H9 (cell line): ENCODE data around the gene EPB41L4B. TPM values are rescaled to one million over a fixed set of nuclear protein-coding genes. Genes with fewer than 3 reads are reported as not detected.

Experiments used
- DNase-seq: peaks from one replicate; pipeline ENCODE4 v3.0.0-alpha.2; 2017
- H2AFZ ChIP-seq: one replicate; pipeline ENCODE4 v1.6.1; 2013; ENCODE audit warnings: mild to moderate bottlenecking, low read length, control low read depth, moderate library complexity
- H2AK5ac ChIP-seq: 2 replicates; pipeline ENCODE4 v1.6.1; 2013; ENCODE audit warnings: low read length, control low read depth, mixed read lengths; ENCODE audit not compliant: insufficient read length
- H2BK120ac ChIP-seq: one replicate; pipeline ENCODE4 v1.6.1; 2013; ENCODE audit warnings: low read depth, mild to moderate bottlenecking, low read length, control low read depth, inconsistent platforms; ENCODE audit not compliant: poor library complexity, severe bottlenecking
- H2BK12ac ChIP-seq: 2 replicates; pipeline ENCODE4 v1.6.1; 2013; ENCODE audit warnings: low read length, control low read depth, mixed read lengths, low read depth; ENCODE audit not compliant: insufficient read length
- H2BK15ac ChIP-seq: 2 replicates; pipeline ENCODE4 v1.6.1; 2013; ENCODE audit warnings: low read depth, low read length, control low read depth
- H2BK20ac ChIP-seq: one replicate; pipeline ENCODE4 v1.6.1; 2013; ENCODE audit warnings: low read depth, mild to moderate bottlenecking, low read length, control low read depth, inconsistent platforms; ENCODE audit not compliant: poor library complexity, severe bottlenecking
- H2BK5ac ChIP-seq: 2 replicates; pipeline ENCODE4 v1.6.1; 2013; ENCODE audit warnings: low read length, control low read depth, mixed read lengths; ENCODE audit not compliant: insufficient read length
- H3K14ac ChIP-seq: 2 replicates; pipeline ENCODE4 v1.6.1; 2013; ENCODE audit warnings: low read length, control low read depth; ENCODE audit not compliant: insufficient read depth
- H3K18ac ChIP-seq: 2 replicates; pipeline ENCODE4 v1.6.1; 2013; ENCODE audit warnings: low read depth, mild to moderate bottlenecking, mixed read lengths, low read length, control low read depth; ENCODE audit not compliant: insufficient read length
- H3K23ac ChIP-seq: 2 replicates; pipeline ENCODE4 v1.6.1; 2013; ENCODE audit warnings: low read length, control low read depth, mixed read lengths, low read depth; ENCODE audit not compliant: insufficient read length
- H3K23me2 ChIP-seq: 2 replicates; pipeline ENCODE4 v1.6.1; 2013; ENCODE audit warnings: low read depth, mild to moderate bottlenecking, mixed read lengths, low read length, control low read depth; ENCODE audit not compliant: insufficient read length, poor library complexity, severe bottlenecking
- H3K27ac ChIP-seq: 2 replicates; pipeline ENCODE4 v1.5.1; 2013; ENCODE audit warnings: low read length, control low read depth, mixed read lengths, low read depth; ENCODE audit not compliant: insufficient read length
- H3K27me3 ChIP-seq: 2 replicates; pipeline ENCODE4 v1.6.1; 2013; ENCODE audit warnings: low read length, control low read depth, inconsistent platforms; ENCODE audit not compliant: insufficient read depth
- H3K4ac ChIP-seq: 2 replicates; pipeline ENCODE4 v1.6.1; 2013; ENCODE audit warnings: low read depth, mild to moderate bottlenecking, control low read depth, inconsistent platforms, low read length, moderate library complexity
- H3K4me1 ChIP-seq: 2 replicates; pipeline ENCODE4 v1.6.1; 2013; ENCODE audit warnings: low read length, control low read depth, inconsistent platforms; ENCODE audit not compliant: insufficient read depth
- H3K4me2 ChIP-seq: 2 replicates; pipeline ENCODE4 v1.6.1; 2013; ENCODE audit warnings: low read length, control low read depth, mixed read lengths; ENCODE audit not compliant: insufficient read length, insufficient read depth
- H3K56ac ChIP-seq: 2 replicates; pipeline ENCODE4 v1.6.1; 2013; ENCODE audit warnings: low read depth, mild to moderate bottlenecking, mixed read lengths, low read length, control low read depth; ENCODE audit not compliant: insufficient read length
- H3K79me1 ChIP-seq: 2 replicates; pipeline ENCODE4 v1.6.1; 2013; ENCODE audit warnings: low read depth, mild to moderate bottlenecking, moderate library complexity, low read length, control low read depth, inconsistent platforms; ENCODE audit not compliant: insufficient read depth, poor library complexity, severe bottlenecking
- H3K79me2 ChIP-seq: 2 replicates; pipeline ENCODE4 v1.6.1; 2013; ENCODE audit warnings: low read length, control low read depth, inconsistent platforms; ENCODE audit not compliant: insufficient read depth
- H3K9ac ChIP-seq: 2 replicates; pipeline ENCODE4 v1.6.1; 2013; ENCODE audit warnings: low read length, control low read depth, mixed read lengths; ENCODE audit not compliant: insufficient read length; ENCODE audit errors: extremely low read depth
- H3K9me3 ChIP-seq: one replicate; pipeline ENCODE4 v1.6.1; 2013; ENCODE audit warnings: low read depth, low read length, inconsistent platforms; ENCODE audit not compliant: control insufficient read depth
- H3T11ph ChIP-seq: one replicate; pipeline ENCODE4 v1.6.1; 2013; ENCODE audit warnings: mild to moderate bottlenecking, low read length, control low read depth, inconsistent platforms
- H4K20me1 ChIP-seq: one replicate; pipeline ENCODE4 v1.6.1; 2013; ENCODE audit not compliant: control insufficient read depth, insufficient read length, insufficient read depth
- H4K5ac ChIP-seq: 2 replicates; pipeline ENCODE4 v1.6.1; 2013; ENCODE audit warnings: low read depth, mild to moderate bottlenecking, mixed read lengths, low read length, control low read depth; ENCODE audit not compliant: insufficient read length
- H4K8ac ChIP-seq: replicated peaks from 2 replicates; pipeline ENCODE4 v1.6.1; 2013; ENCODE audit warnings: low read length, control low read depth, mixed read lengths, low read depth; ENCODE audit not compliant: insufficient read length
- H4K91ac ChIP-seq: 2 replicates; pipeline ENCODE4 v1.6.1; 2013; ENCODE audit warnings: low read depth, mild to moderate bottlenecking, moderate library complexity, mixed read lengths, low read length, control low read depth; ENCODE audit not compliant: insufficient read length
- H3K27ac Mint-ChIP-seq, 3 experiments: 2 replicates in 2 of 3; 3 replicates in 1 of 3; pipeline ENCODE4 v1.8.0; 2020 to 2021; ENCODE audit warnings: mixed read lengths in 3 of 3, mild to moderate bottlenecking in 1 of 3, moderate library complexity in 1 of 3
- H3K27me3 Mint-ChIP-seq: 2 replicates; pipeline ENCODE4 v1.8.0; 2021; ENCODE audit warnings: low read depth, mild to moderate bottlenecking, moderate library complexity, mixed read lengths
- H3K36me3 Mint-ChIP-seq, 3 experiments: 2 replicates in 2 of 3; 3 replicates in 1 of 3; pipeline ENCODE4 v1.8.0; 2020 to 2021; ENCODE audit warnings: low read depth in 3 of 3, mixed read lengths in 3 of 3; ENCODE audit not compliant: insufficient read depth in 1 of 3
- H3K4me1 Mint-ChIP-seq, 2 experiments: 2 replicates each; pipeline ENCODE4 v1.8.0; 2020; ENCODE audit warnings: mixed read lengths in 2 of 2
- H3K4me3 Mint-ChIP-seq, 2 experiments: 2 replicates in 1 of 2; 3 replicates in 1 of 2; pipeline ENCODE4 v1.8.0; 2020 to 2021; ENCODE audit warnings: mild to moderate bottlenecking in 2 of 2, mixed read lengths in 2 of 2, moderate library complexity in 1 of 2
- H3K9me3 Mint-ChIP-seq, 2 experiments: 2 replicates in 1 of 2; 3 replicates in 1 of 2; pipeline ENCODE4 v1.8.0; 2020; ENCODE audit warnings: mild to moderate bottlenecking in 2 of 2, mixed read lengths in 2 of 2, moderate library complexity in 1 of 2
- WGBS: extraction: QIAGEN DNeasy Blood & Tissue Kit; methylation state at CpG from one replicate; pipeline ENCODE4 v1.1.7; 2013; ENCODE audit warnings: missing lambda C conversion rate, low lambda C conversion rate, mixed read lengths; ENCODE audit not compliant: insufficient read length; ENCODE audit errors: extremely low coverage; 5-methylcytosine and 5-hydroxymethylcytosine counted together
- total RNA-seq: library from RNA; stranded (reverse); gene quantifications from 2 replicates; pipeline ENCODE4 v1.2.1, GENCODE V29; 2021
- TF ChIP-seq, protein P1 (sequence below): fragments of 200-600 bp; sonication (generic); conservative IDR thresholded peaks from 3 replicates; pipeline ENCODE4 v1.8.0; 2021; ENCODE audit warnings: antibody characterized with exemption, mild to moderate bottlenecking

The EPB41L4B gene
- total RNA-seq, 1 experiment from 2014 or later: 18.9 TPM

GRCh38 chr9:109269081-109269480 lies 51.8 kb downstream of the EPB41L4B start:
- H3K4me1 ChIP-seq: peaks cover 5% of the 10 kb centered on the region; the same call in 1 of the 2 replicates
- no peak overlapping the region for H2BK5ac ChIP-seq
- no peak overlapping the region for H2AK5ac ChIP-seq
- no peak overlapping the region for H2BK15ac ChIP-seq
- no peak overlapping the region for H2BK20ac ChIP-seq
- Mint-ChIP-seq H3K27me3 (no peaks in the 10 kb centered on the region), H3K36me3 (peaks cover 7 to 24% (median 17%) of the 10 kb centered on the region in 3 experiments), H3K27ac (no peak overlapping the region; a peak in 1 of 7 replicates), H3K9me3 (peaks cover 0 to 2% of the 10 kb centered on the region in 2 experiments; a peak in 2 of 5 replicates), H3K4me3 (no peak overlapping the region), H3K4me1 (peaks cover 19 to 30% of the 10 kb centered on the region in 2 experiments)
- H2AFZ ChIP-seq: no peak overlapping the region
- H3K4ac ChIP-seq: no peak overlapping the region
- no peak overlapping the region for H3K23ac ChIP-seq
- no peaks in the 10 kb centered on the region for H3K79me2 ChIP-seq
- H3K23me2 ChIP-seq: no peaks in the 10 kb centered on the region
- no peak overlapping the region for H2BK120ac ChIP-seq
- WGBS: no CpG with 5 or more reads among the region's 3 CpGs
- no peak overlapping the region for H3K56ac ChIP-seq
- no peaks in the 10 kb centered on the region for H3K9me3 ChIP-seq
- H2BK12ac ChIP-seq: no peak overlapping the region
- H3K14ac ChIP-seq: no peak overlapping the region
- no peaks in the 10 kb centered on the region for H4K20me1 ChIP-seq
- TF ChIP-seq, protein P1, sequence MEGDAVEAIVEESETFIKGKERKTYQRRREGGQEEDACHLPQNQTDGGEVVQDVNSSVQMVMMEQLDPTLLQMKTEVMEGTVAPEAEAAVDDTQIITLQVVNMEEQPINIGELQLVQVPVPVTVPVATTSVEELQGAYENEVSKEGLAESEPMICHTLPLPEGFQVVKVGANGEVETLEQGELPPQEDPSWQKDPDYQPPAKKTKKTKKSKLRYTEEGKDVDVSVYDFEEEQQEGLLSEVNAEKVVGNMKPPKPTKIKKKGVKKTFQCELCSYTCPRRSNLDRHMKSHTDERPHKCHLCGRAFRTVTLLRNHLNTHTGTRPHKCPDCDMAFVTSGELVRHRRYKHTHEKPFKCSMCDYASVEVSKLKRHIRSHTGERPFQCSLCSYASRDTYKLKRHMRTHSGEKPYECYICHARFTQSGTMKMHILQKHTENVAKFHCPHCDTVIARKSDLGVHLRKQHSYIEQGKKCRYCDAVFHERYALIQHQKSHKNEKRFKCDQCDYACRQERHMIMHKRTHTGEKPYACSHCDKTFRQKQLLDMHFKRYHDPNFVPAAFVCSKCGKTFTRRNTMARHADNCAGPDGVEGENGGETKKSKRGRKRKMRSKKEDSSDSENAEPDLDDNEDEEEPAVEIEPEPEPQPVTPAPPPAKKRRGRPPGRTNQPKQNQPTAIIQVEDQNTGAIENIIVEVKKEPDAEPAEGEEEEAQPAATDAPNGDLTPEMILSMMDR: no peak
- no peak for DNase-seq
- no peak overlapping the region for H3K9ac ChIP-seq
- H3T11ph ChIP-seq: no peak overlapping the region
- no peaks in the 10 kb centered on the region for H3K27me3 ChIP-seq
- no peak overlapping the region for H3K27ac ChIP-seq
- no peak overlapping the region for H3K4me2 ChIP-seq
- H4K91ac ChIP-seq: no peak overlapping the region
- H3K18ac ChIP-seq: no peak overlapping the region
- no peak overlapping the region for H4K5ac ChIP-seq
- H4K8ac ChIP-seq: no peak overlapping the region
- no peaks in the 10 kb centered on the region for H3K79me1 ChIP-seq
